ENCODE data around the gene C11orf16. TPM values are rescaled to one million over a fixed set of nuclear protein-coding genes. Genes with fewer than 3 reads are reported as not detected.
"Not testable (repeated sequence)": the region's sequence is repeated elsewhere in the genome, so short reads cannot be mapped to it uniquely, and the experiment has no call there.

C11orf16 gene
- total RNA-seq (not detected), polyA plus RNA-seq (not detected)

DNA sequence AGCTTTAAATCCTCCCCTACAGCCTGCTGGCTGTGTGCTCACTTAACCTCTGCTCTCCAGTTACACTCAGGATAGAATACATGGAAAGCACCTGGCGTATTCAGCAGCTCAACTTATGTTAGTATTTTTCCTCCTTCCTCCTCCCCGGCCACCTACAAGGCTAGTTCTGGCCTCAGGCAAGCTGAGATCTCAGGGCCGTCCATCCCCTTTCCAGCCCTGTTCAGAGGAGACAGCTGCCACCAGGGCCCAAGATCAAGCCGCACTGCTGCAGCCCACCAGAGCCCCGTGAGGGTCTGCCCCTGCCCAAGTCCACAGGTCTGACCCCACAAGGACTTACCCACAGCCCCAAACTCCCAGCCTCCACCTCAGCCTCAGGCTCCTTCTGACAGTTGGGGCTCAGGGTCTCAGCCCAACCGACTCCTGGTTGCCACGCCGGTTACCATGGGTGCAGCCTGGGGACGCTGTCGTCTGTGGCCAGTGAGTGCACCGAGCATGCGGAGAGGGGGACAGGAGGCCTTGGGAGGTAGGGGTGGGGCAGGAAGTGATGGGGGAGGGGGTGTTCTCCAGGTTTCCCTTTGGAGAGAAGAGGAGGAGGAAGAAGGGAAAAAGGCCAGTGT lies at the start of gene C11orf16:
Gene C11orf16, minus strand, starts transcription at position 384 of the 617 bp plus-strand sequence. CDS start 639 bp downstream, outside the sequence.
- no peaks in the 10 kb centered on the region for H3K4me1 ChIP-seq
- no peak for DNase-seq
- H3K36me3 ChIP-seq = no peaks in the 10 kb centered on the region
- intact Hi-C loops (cut with DNase I) = no loop called here
- no peaks in the 10 kb centered on the region for H3K27me3 ChIP-seq
- TF ChIP-seq, protein P1, sequence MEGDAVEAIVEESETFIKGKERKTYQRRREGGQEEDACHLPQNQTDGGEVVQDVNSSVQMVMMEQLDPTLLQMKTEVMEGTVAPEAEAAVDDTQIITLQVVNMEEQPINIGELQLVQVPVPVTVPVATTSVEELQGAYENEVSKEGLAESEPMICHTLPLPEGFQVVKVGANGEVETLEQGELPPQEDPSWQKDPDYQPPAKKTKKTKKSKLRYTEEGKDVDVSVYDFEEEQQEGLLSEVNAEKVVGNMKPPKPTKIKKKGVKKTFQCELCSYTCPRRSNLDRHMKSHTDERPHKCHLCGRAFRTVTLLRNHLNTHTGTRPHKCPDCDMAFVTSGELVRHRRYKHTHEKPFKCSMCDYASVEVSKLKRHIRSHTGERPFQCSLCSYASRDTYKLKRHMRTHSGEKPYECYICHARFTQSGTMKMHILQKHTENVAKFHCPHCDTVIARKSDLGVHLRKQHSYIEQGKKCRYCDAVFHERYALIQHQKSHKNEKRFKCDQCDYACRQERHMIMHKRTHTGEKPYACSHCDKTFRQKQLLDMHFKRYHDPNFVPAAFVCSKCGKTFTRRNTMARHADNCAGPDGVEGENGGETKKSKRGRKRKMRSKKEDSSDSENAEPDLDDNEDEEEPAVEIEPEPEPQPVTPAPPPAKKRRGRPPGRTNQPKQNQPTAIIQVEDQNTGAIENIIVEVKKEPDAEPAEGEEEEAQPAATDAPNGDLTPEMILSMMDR (IDR thresholded peaks at IDR 0.05) = no peak
- H3K27ac ChIP-seq = no peak within 1 kb of the TSS
- ATAC-seq = no peak
- no peak within 1 kb of the TSS for H3K4me3 ChIP-seq
- H3K9me3 ChIP-seq = no peaks in the 10 kb centered on the region
- WGBS, 2 donors = 69 to 72% methylated on average over 12 of the region's 12 CpGs
- FAIRE-seq = no peak

DNA sequence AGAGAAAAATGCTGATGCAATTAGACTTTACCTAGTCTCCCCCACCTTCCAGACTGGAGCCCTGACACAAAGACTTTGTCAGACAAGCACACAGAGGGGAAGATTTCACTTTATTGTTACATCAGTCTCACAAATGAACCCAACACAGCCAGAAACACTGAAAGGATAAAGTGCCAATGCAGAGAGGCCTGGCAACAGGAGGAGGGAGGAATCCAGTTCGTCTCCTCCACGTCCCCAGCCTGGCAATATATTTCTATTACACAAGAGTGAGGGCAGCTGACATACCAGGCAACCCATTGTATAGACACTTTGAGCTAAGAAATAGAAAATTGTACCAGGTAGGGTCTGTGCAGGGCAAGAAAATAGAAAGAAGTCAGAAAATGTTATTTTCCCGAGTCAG lies 47.7 kb upstream of the C11orf16 start:
- no peaks in the 10 kb centered on the region for H3K4me1 ChIP-seq
- no peaks in the 10 kb centered on the region for H3K27me3 ChIP-seq
- TF ChIP-seq, protein P1 (IDR thresholded peaks at IDR 0.05) = no peak
- H3K36me3 ChIP-seq = no peaks in the 10 kb centered on the region
- DNase-seq = no peak
- no peak overlapping the region for H3K4me3 ChIP-seq
- WGBS, 2 donors = 61 to 82% methylated on average over 3 of the region's 3 CpGs
- ATAC-seq = no peak
- intact Hi-C loops (cut with DNase I) = no loop called here
- no peaks in the 10 kb centered on the region for H3K9me3 ChIP-seq
- no peak for FAIRE-seq
- no peak overlapping the region for H3K27ac ChIP-seq

- not testable (repeated sequence) for H3K4me1 ChIP-seq
- 85 to 91% methylated on average over 4 to 5 of the region's 7 CpGs for WGBS, 2 donors
Measured at GRCh38 chr11:8979365-8979764, 46.6 kb upstream of the C11orf16 start.

GRCh38 chr11:8973121-8973520 lies 40.4 kb upstream of the C11orf16 start:
- intact Hi-C loops (cut with DNase I) = no loop called here
- H3K4me1 ChIP-seq = no peaks in the 10 kb centered on the region
- ATAC-seq (no peak), FAIRE-seq (no peak), DNase-seq (no peak)
- H3K27ac ChIP-seq = no peak overlapping the region
- no peaks in the 10 kb centered on the region for H3K27me3 ChIP-seq
- no peak overlapping the region for H3K4me3 ChIP-seq
- 60 to 67% methylated on average over 3 of the region's 3 CpGs for WGBS, 2 donors
- TF ChIP-seq, protein P1 (IDR thresholded peaks at IDR 0.05) = no peak
- H3K36me3 ChIP-seq = no peaks in the 10 kb centered on the region
- H3K9me3 ChIP-seq = no peaks in the 10 kb centered on the region

More at GRCh38 chr11:8979365-8979764, 46.6 kb upstream of the C11orf16 start:
- ATAC-seq; H3K36me3 ChIP-seq; DNase-seq; intact Hi-C loops (cut with DNase I); H3K4me3 ChIP-seq; FAIRE-seq; H3K27ac ChIP-seq; H3K9me3 ChIP-seq; H3K27me3 ChIP-seq: not testable (repeated sequence)

DNA sequence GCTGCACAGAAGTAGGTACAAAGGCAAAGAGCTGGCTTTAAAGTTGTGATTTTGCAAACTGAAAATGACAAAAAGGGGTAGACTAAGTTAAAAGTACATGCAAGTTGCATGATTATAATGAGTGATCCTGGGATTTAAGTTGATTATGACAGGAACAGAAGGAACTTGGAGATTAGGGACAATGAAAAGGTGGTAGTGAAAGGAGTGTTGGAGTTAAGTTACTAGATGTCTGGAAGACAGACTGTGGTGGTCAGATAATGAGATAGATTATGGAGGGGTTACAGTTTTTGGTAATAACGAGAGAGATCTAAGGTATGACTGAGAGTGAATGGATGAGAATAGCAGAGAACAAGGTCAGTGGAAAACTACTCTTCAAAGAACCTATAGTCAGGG lies 39.2 kb upstream of the C11orf16 start:
- DNase-seq (no peak), FAIRE-seq (no peak), ATAC-seq (no peak)
- Histone ChIP-seq H3K27ac (no peak overlapping the region), H3K27me3 (no peaks in the 10 kb centered on the region), H3K36me3 (no peaks in the 10 kb centered on the region), H3K4me3 (no peak overlapping the region), H3K4me1 (no peaks in the 10 kb centered on the region), H3K9me3 (no peaks in the 10 kb centered on the region)
- WGBS, 2 donors = 66 to 68% methylated on average over 1 of the region's 1 CpG
- intact Hi-C loops (cut with DNase I) = no loop called here
- TF ChIP-seq, protein P1 (IDR thresholded peaks at IDR 0.05) = no peak
